GM10266 (cell line): Measurements from ENCODE around the gene ATXN1.
"Not testable (repeated sequence)": the region's sequence is repeated elsewhere in the genome, so short reads cannot be mapped to it uniquely, and the experiment has no call there.

Experiments
- DNase-seq: peaks from one replicate; pipeline ENCODE4 v3.0.0; 2012; ENCODE audit errors: extremely low spot score
- TF ChIP-seq, protein P1 (sequence below): IDR thresholded peaks from 2 replicates; pipeline ENCODE4 v1.5.1; 2012; ENCODE audit warnings: mild to moderate bottlenecking, low read depth; ENCODE audit not compliant: control insufficient read depth, insufficient read depth; ENCODE audit errors: missing control alignments

ATXN1 gene

DNA sequence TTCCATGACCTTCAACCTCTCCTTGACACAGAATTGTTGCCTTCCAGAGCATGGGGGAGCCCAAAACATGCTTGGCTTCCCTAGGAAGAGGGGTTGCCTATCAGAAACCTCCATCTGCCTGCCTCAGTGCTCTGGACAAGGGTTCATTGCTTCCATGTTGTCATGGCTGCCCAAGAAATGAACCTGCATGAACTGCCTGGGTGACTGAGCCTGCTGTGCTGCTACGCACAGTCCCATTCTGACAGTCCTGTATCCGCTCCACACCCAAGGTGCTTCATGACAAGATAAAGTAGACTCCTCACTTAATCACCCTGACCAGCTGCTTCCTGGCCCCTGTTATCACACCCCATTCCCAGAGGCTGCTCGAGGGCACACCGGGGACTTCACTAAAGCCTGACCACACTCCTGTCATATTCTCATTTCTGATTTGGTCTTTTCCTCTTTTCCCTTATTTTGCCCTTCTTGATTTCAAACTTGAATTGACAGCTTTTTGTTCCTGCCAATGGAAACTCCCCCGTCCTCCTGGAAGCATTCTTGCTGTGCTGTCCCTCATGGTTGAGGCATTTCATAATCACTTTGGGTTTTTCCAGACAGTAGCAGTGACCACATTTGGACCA is 491.0 kb downstream of the ATXN1 start:
- no peak for DNase-seq
- TF ChIP-seq, protein P1, sequence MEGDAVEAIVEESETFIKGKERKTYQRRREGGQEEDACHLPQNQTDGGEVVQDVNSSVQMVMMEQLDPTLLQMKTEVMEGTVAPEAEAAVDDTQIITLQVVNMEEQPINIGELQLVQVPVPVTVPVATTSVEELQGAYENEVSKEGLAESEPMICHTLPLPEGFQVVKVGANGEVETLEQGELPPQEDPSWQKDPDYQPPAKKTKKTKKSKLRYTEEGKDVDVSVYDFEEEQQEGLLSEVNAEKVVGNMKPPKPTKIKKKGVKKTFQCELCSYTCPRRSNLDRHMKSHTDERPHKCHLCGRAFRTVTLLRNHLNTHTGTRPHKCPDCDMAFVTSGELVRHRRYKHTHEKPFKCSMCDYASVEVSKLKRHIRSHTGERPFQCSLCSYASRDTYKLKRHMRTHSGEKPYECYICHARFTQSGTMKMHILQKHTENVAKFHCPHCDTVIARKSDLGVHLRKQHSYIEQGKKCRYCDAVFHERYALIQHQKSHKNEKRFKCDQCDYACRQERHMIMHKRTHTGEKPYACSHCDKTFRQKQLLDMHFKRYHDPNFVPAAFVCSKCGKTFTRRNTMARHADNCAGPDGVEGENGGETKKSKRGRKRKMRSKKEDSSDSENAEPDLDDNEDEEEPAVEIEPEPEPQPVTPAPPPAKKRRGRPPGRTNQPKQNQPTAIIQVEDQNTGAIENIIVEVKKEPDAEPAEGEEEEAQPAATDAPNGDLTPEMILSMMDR: no peak

DNA sequence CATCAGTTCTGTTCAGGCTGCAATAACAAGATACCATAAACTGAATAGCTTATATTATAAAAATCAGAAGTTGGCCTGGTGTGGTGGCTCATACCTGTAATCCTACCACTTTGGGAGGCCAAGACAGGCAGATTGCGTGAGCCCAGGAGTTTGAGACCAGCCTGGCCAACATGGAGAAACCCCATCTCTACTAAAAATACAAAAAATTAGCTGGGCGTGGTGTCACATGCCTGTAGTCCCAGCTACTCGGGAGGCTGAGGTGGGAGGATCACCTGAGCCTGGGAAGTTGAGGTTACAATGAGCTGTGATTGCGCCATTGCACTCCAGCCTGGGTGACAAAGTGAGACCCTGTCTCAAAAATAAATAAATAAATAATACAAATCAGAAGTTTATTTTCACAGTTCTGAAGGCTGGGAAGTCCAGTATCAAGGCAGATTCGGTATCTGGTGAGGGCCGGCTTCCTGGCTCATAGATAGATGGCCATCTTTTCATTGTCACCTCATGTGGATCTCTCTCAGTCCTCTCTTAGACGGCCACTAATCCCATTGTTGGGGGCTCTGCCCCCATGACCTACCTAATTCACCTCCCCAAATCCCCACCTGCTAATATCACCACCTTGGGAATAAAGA is 491.7 kb downstream of the ATXN1 start:
- DNase-seq: not testable (repeated sequence)

DNA sequence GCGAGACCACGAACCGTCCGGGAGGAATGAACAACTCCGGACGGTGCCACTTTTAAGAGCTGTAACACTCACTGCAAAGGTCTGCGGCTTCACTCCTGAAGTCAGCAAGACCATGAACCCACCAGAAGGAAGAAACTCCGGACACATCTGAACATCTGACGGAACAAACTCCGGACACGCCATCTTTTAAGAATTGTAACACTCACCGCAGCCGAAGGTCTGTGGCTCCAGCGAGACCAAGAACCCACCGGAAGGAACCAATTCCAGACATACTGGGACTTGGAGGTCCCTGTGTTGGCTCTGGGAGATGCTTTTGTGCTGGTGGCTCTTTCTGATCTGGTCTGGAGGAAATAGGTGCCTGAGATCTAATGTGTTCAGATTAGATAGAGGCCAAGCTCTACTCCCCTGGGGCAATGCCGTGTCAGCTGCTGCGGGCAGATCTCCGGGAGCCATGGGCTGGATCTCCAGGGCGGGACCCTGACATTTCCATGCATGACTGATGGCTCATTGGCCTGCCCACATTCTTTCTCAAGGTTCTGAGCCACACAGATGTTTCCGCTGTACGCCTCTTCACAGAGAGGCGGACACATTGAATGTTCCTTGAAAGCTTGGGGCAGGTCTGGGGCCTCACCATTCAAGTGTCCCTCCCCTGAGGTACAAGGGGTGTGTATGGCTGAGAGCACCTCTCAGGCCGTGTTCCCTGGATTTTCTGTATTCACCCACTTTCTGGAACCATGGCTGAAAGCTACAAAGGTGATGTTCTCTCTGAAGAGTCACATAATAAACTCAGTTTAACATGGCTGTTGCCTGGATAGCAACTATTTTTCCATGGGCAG is 493.6 kb downstream of the ATXN1 start:
- TF ChIP-seq, protein P1: no peak
- DNase-seq: no peak

DNA sequence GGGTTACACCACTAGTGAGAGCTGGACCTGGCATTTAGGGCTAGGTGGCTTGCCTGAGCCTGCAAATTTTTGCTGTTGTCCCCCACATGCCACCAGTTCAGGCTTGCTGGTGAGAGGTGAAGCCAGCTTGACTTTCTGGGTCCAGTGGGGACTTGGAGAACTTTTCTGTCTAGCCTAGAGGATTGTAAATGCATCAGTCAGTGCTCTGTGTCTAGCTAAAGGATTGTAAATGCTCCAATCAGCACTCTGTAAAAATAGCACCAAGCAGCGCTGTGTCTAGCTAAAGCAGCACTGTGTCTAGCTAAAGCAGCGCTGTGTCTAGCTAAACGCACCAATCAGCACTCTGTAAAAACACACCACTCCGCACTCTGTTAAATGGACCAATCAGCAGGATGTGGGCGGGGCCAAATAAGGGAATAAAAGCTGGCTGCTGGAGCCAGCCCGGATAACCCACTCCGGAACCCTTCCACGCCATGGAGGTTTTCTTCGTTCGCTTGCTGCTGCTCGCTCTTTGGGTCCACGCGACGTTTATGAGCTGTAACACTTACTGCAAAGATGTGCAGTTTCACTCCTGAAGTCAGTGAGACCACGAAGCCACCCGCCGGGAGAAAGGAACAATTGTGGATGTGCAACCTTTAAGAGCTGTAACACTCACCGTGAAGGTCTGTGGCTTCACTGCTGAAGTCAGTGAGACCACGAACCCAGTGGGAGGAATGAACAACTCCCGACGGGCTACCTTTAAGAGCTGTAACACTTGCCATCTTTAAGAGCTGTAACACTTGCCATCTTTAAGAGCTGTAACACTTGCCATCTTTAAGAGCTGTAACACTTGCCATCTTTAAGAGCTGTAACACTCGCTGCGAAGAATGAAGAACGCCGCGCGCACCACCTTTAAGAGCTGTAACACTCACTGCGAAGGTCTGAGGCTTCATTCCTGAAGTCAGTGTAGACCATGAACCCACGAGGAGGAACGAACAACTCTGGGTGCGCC is 495.6 kb downstream of the ATXN1 start:
- DNase-seq: no peak

DNA sequence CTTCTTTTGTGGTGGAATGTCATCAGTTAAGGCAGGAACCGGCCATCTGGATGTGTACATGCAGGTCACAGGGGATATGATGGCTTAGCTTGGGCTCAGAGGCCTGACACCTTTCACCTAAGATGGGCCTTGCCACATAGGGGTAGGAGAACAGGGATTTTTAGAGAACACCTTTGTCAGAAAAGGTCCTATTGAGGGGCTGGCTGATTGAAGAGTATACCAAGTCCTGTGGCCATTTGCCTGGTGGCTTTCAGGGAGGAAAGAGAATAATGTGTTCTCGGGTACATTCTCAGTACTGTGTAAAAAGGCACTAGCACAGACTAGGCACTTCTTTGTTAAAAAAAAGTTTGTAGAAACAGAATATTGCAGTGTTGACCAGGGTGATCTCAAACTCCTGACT is 496.5 kb downstream of the ATXN1 start:
- DNase-seq: no peak
- TF ChIP-seq, protein P1: no peak

More for the DNA sequence above, 495.6 kb downstream of the ATXN1 start:
- TF ChIP-seq, protein P1: no peak

DNA sequence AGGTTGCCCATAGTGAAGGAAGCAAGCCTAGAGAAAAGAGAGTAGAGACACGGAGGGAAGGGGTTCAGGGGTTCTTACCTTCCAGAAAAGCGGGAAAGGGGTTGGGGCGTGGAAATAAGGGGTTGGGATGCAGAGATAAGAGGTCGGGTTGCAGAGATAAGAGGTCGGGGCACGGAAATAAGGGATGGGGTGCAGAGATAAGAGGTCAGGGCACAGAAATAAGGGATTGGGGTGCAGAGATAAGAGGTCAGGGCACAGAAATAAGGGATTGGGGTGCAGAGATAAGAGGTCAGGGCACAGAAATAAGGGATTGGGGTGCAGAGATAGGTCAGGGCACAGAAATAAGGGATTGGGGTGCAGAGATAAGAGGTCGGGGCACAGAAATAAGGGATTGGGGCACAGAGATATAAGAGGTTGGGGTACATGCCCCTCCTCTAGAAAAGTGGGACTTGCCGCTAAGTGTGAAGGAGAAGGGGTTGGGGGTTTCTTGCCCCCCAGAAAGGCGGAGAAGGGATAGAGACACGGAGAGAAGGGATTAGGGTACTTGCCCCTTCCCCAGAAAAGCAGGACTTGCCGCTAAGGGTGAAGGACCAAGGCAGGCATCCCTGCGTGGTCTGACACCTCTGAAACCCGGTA is 497.7 kb downstream of the ATXN1 start:
- not testable (repeated sequence) for DNase-seq

DNA sequence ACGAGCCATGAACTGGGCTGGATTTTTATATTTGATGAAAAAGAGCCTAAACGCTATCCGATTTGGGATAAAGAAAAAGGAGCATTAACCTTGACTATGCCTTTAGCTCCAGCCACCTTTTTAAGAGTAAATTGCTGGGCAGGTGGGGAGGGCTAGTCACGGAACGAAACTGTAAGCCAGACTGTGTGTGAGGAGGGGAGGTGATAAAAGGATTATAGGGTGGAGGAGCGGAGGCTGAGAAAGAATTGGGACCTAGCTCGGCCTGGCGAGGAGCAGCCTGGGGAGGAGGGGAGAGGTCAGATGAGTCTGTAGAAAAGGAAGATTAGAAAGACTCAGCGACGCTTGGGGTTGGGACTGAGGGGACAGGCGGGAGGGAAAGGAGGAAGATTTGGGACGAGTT is 498.5 kb downstream of the ATXN1 start:
- DNase-seq: not testable (repeated sequence)

DNA sequence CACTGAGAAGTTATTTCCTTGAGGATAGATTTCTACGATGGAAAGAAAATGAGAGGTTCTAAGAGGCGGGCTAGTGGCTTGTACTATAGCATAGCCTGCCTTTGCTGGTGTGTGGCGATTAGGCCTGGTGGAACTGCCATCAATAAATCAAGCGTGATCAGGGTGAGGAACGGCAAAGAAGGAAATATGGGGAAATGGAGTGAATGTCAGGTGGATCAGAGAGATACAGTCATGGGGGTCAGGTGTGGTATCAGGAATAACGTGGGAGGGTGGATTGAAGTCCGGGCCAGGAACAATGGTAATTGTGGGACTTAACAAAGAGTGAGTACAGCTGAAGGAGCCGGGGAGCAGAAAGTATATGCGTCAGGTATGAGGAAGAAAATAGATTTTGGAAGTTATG is 500.7 kb downstream of the ATXN1 start:
- not testable (repeated sequence) for DNase-seq

DNA sequence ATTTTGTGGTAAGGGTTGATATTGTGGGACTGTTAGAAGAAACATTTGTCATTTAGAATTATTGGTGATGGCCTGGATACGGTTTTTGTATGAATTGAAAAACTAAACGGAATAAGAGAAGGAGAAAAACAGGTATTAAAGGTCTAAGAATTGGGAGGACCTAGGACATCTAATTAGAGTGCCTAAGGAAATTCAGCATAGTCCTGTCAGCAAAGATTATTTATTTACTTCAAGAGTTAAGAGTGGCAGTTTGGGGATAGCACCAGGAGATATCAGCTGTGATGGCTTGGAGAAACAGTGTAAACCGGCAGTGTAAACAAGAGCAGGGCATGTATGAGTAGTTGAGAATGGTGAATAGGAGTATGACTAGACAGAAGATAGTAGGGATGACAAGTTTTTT is 501.7 kb downstream of the ATXN1 start:
- DNase-seq: not testable (repeated sequence)
